Esophagus squamous epithelium (tissue), 4 donors: ENCODE data around the gene PRKCD.

Source experiments
- CTCF ChIP-seq, 6 experiments: fragments of 450-650 bp in 4 of 6; fragments of 200-600 bp in 2 of 6; sonication (generic) in 2 of 6; IDR thresholded peaks; one replicate each; pipeline ENCODE4 v1.5.1; 2016 to 2019; ENCODE audit warnings: antibody characterized with exemption in 6 of 6, mild to moderate bottlenecking in 4 of 6, moderate library complexity in 4 of 6
- POLR2A ChIP-seq, 4 donors: fragments of 450-650 bp; IDR thresholded peaks; one replicate each; pipeline ENCODE4 v1.6.1; 2017; ENCODE audit warnings: antibody characterized with exemption in 4 of 4, mild to moderate bottlenecking in 4 of 4, moderate library complexity in 3 of 4

GRCh38 chr3:53226841-53227407 is 65.9 kb downstream of the PRKCD start:
- no peak for TF ChIP-seq POLR2A (IDR thresholded peaks at IDR 0.05)
- TF ChIP-seq CTCF (IDR thresholded peaks at IDR 0.05): no peak
